GM18907 (cell line): ENCODE data around the gene NMT1.

Experiments used
- ATAC-seq: cut with Tn5 transposase; IDR thresholded peaks from one replicate; pipeline ENCODE4 v1.9.1; 2021; ENCODE audit warnings: mild to moderate bottlenecking, moderate library complexity; ENCODE audit not compliant: unreplicated experiment

Gene NMT1

DNA sequence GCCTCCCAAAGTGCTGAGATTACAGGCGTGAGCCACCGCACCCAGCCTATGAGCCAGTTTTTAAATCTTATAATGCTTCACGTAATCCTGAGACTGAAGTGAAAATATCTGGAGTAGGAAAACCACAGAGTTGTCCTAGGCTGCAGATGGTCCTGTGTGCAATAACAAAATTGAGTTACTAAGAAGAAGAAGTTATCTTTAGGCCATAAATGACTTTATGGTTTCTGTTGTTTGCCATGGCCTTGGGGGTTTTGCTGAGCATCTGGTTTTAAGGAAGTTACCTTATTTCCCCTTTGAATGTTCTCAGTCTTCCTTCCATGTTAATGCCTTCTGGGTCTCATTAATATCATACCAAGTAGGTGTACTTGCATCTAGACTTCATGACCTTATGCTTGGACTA is 16.5 kb downstream of the NMT1 start:
- no peak for ATAC-seq

DNA sequence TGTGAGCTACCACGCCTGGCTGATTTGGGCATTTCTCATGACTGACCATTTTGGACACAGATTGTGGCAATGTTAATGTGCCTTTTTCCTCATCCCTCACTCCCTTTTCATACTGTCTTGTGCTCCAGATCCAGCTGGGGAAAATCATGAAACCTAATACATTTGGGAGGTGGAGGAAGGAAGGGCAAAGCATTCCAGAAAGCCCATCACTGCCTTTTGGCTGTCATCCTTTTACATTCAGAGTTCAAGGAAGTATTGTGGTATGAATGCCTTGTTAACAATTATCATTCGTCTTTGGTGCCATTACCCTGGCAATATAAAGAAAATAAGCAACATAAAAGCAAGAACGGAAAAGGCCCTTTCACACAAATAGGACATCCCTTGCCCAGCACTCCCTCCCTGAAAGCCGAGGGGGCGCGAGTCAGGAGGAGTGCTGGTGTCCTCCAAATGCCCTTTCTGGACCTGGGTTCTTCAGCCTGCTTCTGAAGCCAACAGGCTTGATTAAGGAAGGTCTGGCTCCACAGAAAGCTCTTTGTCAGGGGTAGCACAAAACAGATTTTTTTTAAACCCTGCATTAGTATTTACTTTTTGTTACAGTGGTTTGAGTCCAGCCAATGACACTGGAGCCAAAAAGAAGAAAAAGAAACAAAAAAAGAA is 20.1 kb downstream of the NMT1 start:
- ATAC-seq = no peak

DNA sequence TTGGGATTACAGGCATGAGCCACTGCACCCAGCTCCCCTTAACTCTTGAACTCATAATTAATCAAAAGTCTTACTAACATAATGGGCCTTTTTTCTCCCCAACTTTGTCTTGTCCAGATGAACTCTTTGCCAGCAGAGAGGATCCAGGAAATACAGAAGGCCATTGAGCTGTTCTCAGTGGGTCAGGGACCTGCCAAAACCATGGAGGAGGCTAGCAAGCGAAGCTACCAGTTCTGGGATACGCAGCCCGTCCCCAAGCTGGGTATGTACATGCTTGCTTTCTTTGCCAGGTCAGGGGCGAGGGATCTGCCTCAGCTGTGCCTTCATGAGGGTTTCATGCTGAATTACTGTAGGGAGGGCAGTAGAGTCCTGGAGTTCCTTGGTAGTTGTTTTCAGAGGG is 25.3 kb downstream of the NMT1 start:
- ATAC-seq = no peak

GRCh38 chr17:45086865-45087503 is 25.9 kb downstream of the NMT1 start:
- no peak for ATAC-seq

- ATAC-seq = no peak
Measured at GRCh38 chr17:45087504-45087975, 26.4 kb downstream of the NMT1 start.

- no peak for ATAC-seq
Measured at GRCh38 chr17:45087978-45088377, 26.9 kb downstream of the NMT1 start.

- no peak for ATAC-seq
Measured at GRCh38 chr17:45088741-45089140, 27.6 kb downstream of the NMT1 start.

GRCh38 chr17:45090711-45091110 is 29.6 kb downstream of the NMT1 start:
- no peak for ATAC-seq

DNA sequence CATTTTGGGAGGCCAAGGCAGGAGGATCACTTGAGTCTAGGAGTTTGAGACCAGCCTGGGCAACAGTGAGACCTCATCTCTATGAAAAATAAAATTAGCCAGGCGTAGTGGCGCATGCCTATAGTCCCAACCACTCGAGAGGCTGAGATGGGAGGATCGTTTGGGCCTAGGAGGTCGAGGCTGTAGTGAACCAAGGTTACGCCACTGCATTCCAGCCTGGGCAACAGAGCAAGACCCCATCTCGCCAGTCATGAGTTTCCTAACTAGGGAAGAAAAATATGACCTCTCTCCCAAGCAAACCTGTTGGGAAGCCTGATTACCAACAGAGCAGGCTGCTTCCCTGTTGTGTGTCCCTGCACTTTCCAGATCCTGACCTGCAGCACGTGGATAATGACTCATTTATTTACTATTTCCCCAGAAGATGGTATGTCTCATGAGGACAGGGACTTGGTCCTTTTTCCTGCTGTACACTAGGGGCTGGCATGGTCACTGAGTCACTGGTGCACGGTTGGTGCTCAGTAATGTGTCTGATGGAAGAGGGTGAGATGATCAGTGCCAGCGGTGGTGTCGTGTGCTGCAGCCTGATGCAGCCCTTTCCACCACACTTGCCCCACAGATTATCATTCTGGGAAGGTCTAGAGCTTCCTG is 30.8 kb downstream of the NMT1 start:
- ATAC-seq = no peak

GRCh38 chr17:45092911-45093430 is 31.9 kb downstream of the NMT1 start:
- no peak for ATAC-seq

- no peak for ATAC-seq
Measured at GRCh38 chr17:45093444-45094110, 32.5 kb downstream of the NMT1 start.

DNA sequence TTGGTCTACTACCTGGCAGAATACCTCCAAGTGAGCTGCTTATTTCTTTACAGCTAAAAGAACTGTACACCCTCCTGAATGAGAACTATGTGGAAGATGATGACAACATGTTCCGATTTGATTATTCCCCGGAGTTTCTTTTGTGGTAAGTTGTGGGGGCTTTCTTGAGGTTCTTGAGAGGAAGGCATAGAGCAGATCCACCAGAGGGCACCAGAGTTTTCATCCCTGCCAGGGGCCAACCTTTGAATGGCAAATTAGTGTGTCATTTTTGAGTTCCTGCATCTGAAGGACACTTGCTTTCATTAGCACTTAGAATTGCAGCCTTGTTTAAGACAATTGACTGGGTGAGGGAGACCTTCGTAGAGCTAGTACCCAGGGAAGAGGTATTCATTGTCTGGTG is 35.0 kb downstream of the NMT1 start:
- no peak for ATAC-seq

GRCh38 chr17:45096926-45097325 is 35.8 kb downstream of the NMT1 start:
- ATAC-seq = no peak

GRCh38 chr17:45098081-45098868 is 37.2 kb downstream of the NMT1 start:
- no peak for ATAC-seq

DNA sequence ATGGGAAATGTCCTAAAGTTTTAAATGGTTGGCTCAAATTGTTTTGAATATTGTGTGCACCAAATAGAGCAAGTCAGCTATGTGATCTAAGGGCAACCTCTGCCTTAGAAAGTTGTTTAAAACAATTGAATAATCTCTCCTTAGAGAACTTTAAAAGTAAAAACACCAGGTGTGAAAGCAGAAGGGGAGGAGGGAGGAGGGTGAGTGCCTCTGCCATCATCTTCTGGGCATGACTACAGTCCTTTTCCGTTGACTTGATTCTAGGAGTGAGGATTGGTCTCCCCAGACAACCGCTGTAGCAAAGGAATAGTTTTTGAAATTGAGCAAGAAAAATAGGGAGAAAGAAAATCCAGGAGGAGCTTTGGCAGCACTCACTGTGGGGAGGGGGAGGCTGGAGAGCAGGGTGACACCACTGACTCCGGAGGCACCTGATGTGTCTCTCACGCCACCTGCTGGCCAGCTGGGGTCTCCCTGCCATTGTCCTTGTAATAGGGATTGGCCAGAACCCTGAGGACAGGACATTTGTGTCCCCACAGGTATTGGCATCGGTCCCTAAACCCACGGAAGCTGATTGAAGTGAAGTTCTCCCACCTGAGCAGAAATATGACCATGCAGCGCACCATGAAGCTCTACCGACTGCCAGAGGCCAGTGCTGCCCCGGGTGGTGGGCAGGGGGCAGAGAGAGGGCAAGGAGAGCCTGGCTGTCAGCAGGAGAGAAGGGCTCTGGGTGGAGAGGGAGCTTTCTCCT is 37.9 kb downstream of the NMT1 start:
- no peak for ATAC-seq

DNA sequence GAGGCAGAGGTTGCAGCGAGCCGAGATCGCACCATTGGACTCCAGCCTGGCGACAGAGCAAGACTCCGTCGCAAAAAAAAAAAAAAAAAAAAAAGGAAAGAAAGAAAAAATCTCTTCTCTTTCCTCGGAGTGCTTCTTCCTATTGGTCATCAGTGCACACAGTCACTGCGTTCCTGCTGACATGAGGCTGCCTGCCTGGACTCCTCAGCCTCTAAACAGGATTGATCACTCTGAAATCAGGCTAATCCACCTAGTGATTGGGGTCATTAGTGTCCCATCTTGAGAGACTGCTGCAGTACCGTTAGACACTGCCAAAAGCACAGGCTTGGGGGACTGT is 40.4 kb downstream of the NMT1 start:
- no peak for ATAC-seq

- no peak for ATAC-seq
Measured at GRCh38 chr17:45101883-45102811, 41.0 kb downstream of the NMT1 start.

- ATAC-seq = no peak
Measured at GRCh38 chr17:45102856-45103255, 41.7 kb downstream of the NMT1 start.

DNA sequence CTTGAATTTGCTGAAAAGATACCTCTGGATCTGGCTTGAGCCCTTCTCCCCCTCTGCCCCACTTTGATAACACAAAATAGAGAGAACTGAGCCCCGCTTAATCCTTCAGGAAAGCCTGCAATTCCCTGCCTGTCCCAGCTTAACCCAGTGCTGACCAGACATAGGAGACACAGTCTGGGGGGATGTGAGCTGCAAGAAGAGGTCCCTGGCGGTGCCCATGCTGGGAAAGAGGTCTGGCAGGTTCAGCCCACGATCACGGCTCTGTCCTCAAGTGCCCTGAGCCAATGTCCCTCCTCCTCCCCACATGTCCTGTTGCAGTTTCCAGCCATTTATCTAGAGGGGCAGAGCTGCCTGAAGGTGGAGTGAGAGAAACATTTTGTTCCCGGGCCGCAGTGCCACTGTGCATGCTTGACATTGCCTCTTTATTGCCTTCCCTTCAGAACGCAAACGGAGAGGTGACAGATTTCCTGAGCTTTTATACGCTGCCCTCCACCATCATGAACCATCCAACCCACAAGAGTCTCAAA is 42.2 kb downstream of the NMT1 start:
- ATAC-seq = no peak
